GM12878 (cell line): ENCODE results near the gene MEIG1. TPM values are rescaled to one million over a fixed set of nuclear protein-coding genes. Genes with fewer than 3 reads are reported as not detected.

ENCODE experiments used
- BMI1 ChIP-seq: fragments of 450-650 bp; IDR thresholded peaks from 2 replicates; pipeline ENCODE4 v1.6.1; 2016; ENCODE audit warnings: mild to moderate bottlenecking, moderate library complexity, borderline replicate concordance
- CEBPB ChIP-seq, 2 experiments: fragments of 150-350 bp in 1 of 2; IDR thresholded peaks; 2 replicates each; pipeline ENCODE4 v1.6.1; 2012 to 2014; ENCODE audit warnings: low read depth in 2 of 2, low read length in 2 of 2, borderline replicate concordance in 1 of 2, inconsistent platforms in 1 of 2
- E4F1 ChIP-seq: fragments of 450-650 bp; IDR thresholded peaks from 2 replicates; pipeline ENCODE4 v1.6.1; 2018; ENCODE audit warnings: borderline replicate concordance, mild to moderate bottlenecking; ENCODE audit not compliant: partially characterized antibody
- HCFC1 ChIP-seq: fragments of 150-350 bp; IDR thresholded peaks from 2 replicates; pipeline ENCODE4 v1.6.1; 2014; ENCODE audit warnings: low read length
- HDGF ChIP-seq: fragments of 450-650 bp; IDR thresholded peaks from 2 replicates; pipeline ENCODE4 v1.6.1; 2016; ENCODE audit warnings: antibody characterized with exemption
- HSF1 ChIP-seq: fragments of 150-350 bp; IDR thresholded peaks from 2 replicates; pipeline ENCODE4 v1.6.1; 2014; ENCODE audit warnings: mild to moderate bottlenecking, low read depth, low read length
- IKZF1 ChIP-seq: fragments of 450-650 bp; conservative IDR thresholded peaks from 2 replicates; pipeline ENCODE4 v1.6.1; 2017; ENCODE audit warnings: antibody characterized with exemption, mild to moderate bottlenecking
- KAT2A ChIP-seq: conservative IDR thresholded peaks from 2 replicates; pipeline ENCODE4 v1.6.1; 2011; ENCODE audit warnings: low read depth, low read length; ENCODE audit not compliant: control insufficient read depth
- MEF2A ChIP-seq: IDR thresholded peaks from 2 replicates; pipeline ENCODE4 v1.6.1; 2011; ENCODE audit warnings: low read depth, mild to moderate bottlenecking, low read length, moderate library complexity; ENCODE audit not compliant: insufficient read depth
- MYB ChIP-seq: fragments of 150-350 bp; IDR thresholded peaks from 2 replicates; pipeline ENCODE4 v1.6.1; 2014; ENCODE audit warnings: mild to moderate bottlenecking, low read depth, low read length, borderline replicate concordance
- NBN ChIP-seq: fragments of 450-650 bp; IDR thresholded peaks from 2 replicates; pipeline ENCODE4 v1.6.1; 2016
- NRF1 ChIP-seq: conservative IDR thresholded peaks from 2 replicates; pipeline ENCODE4 v1.6.1; 2011; ENCODE audit warnings: mild to moderate bottlenecking, low read depth, low read length, improper control_type of control experiment
- SIX5 ChIP-seq: IDR thresholded peaks from 2 replicates; pipeline ENCODE4 v1.6.1; 2011; ENCODE audit warnings: mild to moderate bottlenecking, low read depth, low read length, moderate library complexity; ENCODE audit not compliant: severe bottlenecking
- SMAD1 ChIP-seq: fragments of 450-650 bp; IDR thresholded peaks from 2 replicates; pipeline ENCODE4 v1.6.1; 2018; ENCODE audit warnings: mild to moderate bottlenecking, low read depth; ENCODE audit not compliant: partially characterized antibody
- SMARCA5 ChIP-seq: fragments of 450-650 bp; IDR thresholded peaks from 2 replicates; pipeline ENCODE4 v1.6.1; 2017; ENCODE audit warnings: mild to moderate bottlenecking
- SMC3 ChIP-seq: IDR thresholded peaks from 2 replicates; pipeline ENCODE4 v1.6.1; 2011; ENCODE audit warnings: low read length, improper control_type of control experiment, borderline replicate concordance
- SREBF2 ChIP-seq: IDR thresholded peaks from 2 replicates; pipeline ENCODE4 v1.6.1; 2012; ENCODE audit warnings: mild to moderate bottlenecking, low read length
- STAT3 ChIP-seq: IDR thresholded peaks from 2 replicates; pipeline ENCODE4 v1.6.1; 2011; ENCODE audit warnings: low read depth, low read length, improper control_type of control experiment
- SUPT20H ChIP-seq: IDR thresholded peaks from 2 replicates; pipeline ENCODE4 v1.6.1; 2011; ENCODE audit warnings: low read depth, mild to moderate bottlenecking, low read length, moderate library complexity, borderline replicate concordance; ENCODE audit not compliant: control insufficient read depth
- TCF12 ChIP-seq: IDR thresholded peaks from 2 replicates; pipeline ENCODE4 v1.6.1; 2011; ENCODE audit warnings: low read depth, mild to moderate bottlenecking, low read length
- TCF3 ChIP-seq: IDR thresholded peaks from 2 replicates; pipeline ENCODE4 v1.6.1; 2012; ENCODE audit warnings: low read depth, mild to moderate bottlenecking, low read length, borderline replicate concordance; ENCODE audit not compliant: insufficient read depth
- YBX1 ChIP-seq: fragments of 450-650 bp; IDR thresholded peaks from 2 replicates; pipeline ENCODE4 v1.6.1; 2016; ENCODE audit warnings: antibody characterized with exemption
- ZNF384 ChIP-seq: IDR thresholded peaks from 2 replicates; pipeline ENCODE4 v1.6.1; 2012; ENCODE audit warnings: low read depth, mild to moderate bottlenecking, low read length, improper control_type of control experiment, borderline replicate concordance
- polyA plus RNA-seq, 11 experiments: library from polyadenylated mRNA; depleted of rRNA in 4 of 11; unstranded in 6 of 11; stranded (reverse) in 5 of 11; fragments of >200 nt; fragmentation: Nextera tagmentation in 4 of 11; fragmentation: Illumina TruSeq in 1 of 11; extraction: Ambion mirVana in 4 of 11; extraction: Trizol in 1 of 11; gene quantifications; 1 replicate in 1 of 11; 2 replicates in 10 of 11; pipeline versions ENCODE4 v1.2.1 to v1.2.3, GENCODE V29; 2011 to 2016; ENCODE audit warnings: inconsistent platforms in 2 of 11, missing spikeins in 2 of 11, low read depth in 1 of 11
- total RNA-seq, 4 experiments: library from RNA; depleted of rRNA in 3 of 4; stranded (reverse); fragments of >200 nt in 3 of 4; fragmentation: Illumina TruSeq in 1 of 4; extraction: Trizol in 1 of 4; gene quantifications; 2 replicates each; pipeline versions ENCODE4 v1.2.1 to v1.2.3, GENCODE V29; 2013 to 2021
- TF ChIP-seq, protein P1 (sequence below): fragments of 450-650 bp; IDR thresholded peaks from 2 replicates; pipeline ENCODE4 v1.6.1; 2017; ENCODE audit warnings: low read depth, mild to moderate bottlenecking, moderate library complexity
- TF ChIP-seq, protein P2 (sequence below): IDR thresholded peaks from 2 replicates; pipeline ENCODE4 v1.6.1; 2012; ENCODE audit warnings: low read depth, low read length, improper control_type of control experiment

MEIG1 gene
- total and polyA plus RNA-seq, 10 of the 15 experiments (the other 5 are each of a cell fraction or from before 2014, with no cell fraction given) = 0.13 to 1.9 (median 0.80) TPM; not detected in 2

DNA sequence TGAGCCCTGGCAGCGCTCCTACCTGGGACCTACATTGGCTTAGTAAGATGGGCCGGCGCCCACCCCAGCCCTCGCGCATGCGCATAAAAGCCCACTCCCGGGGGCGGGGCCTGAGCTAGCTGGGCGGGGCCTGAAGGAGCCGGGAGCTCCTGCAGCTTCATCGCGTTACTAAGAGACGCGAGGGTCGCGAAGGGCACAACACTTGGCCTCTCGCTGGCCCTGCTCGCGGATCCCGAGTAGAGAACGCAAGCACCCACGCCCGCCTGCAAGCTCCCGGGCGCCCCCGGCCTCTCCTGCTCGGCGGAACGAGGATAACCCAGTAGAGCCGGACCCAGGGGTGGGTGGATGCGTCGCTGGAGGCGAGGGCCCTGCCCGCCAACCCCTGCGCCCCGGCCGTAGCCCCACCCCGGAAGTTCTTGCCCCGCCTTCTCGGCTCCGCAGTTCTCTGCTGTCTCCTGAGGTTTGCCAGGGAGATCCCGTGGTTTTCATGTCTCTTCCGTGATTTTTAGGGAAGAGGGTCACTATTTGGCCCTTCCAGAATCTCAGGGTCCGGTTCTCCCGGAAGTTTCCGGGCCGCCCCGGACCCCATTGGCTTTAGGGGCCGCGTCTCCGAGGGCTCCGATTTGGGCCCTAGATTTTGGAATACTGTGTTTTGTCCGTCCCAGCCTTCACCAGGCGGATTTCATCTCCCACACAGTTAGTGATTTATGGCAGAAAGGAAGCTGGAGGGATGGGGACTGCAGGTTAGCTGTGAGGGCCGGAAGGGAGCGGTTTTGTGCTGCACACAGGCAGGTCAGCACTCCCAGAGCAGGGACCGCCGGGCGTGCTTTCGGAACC, at the start of gene MEIG1 (continued):
- TF ChIP-seq, protein P1, sequence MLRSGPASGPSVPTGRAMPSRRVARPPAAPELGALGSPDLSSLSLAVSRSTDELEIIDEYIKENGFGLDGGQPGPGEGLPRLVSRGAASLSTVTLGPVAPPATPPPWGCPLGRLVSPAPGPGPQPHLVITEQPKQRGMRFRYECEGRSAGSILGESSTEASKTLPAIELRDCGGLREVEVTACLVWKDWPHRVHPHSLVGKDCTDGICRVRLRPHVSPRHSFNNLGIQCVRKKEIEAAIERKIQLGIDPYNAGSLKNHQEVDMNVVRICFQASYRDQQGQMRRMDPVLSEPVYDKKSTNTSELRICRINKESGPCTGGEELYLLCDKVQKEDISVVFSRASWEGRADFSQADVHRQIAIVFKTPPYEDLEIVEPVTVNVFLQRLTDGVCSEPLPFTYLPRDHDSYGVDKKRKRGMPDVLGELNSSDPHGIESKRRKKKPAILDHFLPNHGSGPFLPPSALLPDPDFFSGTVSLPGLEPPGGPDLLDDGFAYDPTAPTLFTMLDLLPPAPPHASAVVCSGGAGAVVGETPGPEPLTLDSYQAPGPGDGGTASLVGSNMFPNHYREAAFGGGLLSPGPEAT = peak; percentile 95
- TF ChIP-seq HCFC1 (peak; percentile 59), E4F1 (no peak), KAT2A (no peak), SMARCA5 (peak; percentile 53; the same call in 1 of the 2 replicates), IKZF1 (peak; percentile 91), STAT3 (no peak), TCF12 (no peak), SIX5 (peak; percentile 27), SREBF2 (no peak), NBN (peak; percentile 83), HSF1 (no peak), ZNF384 (no peak), HDGF (no peak), TCF3 (no peak), SMC3 (no peak), SMAD1 (no peak), NRF1 (peak; percentile 49), MYB (no peak), CEBPB (IDR thresholded peaks at IDR 0.05; ENCODE audit: borderline replicate concordance in 1 of 2, low read depth in 2 of 2, low read length in 2 of 2) (no peak), MEF2A (no peak), YBX1 (no peak), BMI1 (peak; percentile 69), SUPT20H (no peak)
- TF ChIP-seq, protein P2, sequence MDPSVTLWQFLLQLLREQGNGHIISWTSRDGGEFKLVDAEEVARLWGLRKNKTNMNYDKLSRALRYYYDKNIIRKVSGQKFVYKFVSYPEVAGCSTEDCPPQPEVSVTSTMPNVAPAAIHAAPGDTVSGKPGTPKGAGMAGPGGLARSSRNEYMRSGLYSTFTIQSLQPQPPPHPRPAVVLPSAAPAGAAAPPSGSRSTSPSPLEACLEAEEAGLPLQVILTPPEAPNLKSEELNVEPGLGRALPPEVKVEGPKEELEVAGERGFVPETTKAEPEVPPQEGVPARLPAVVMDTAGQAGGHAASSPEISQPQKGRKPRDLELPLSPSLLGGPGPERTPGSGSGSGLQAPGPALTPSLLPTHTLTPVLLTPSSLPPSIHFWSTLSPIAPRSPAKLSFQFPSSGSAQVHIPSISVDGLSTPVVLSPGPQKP = peak; percentile 48; the same call in 1 of the 2 replicates
